Effector memory CD4-positive, alpha-beta T cell (primary cell): ENCODE results near the gene CATSPER1.

Source experiments
- DNase-seq, 3 donors: peaks; one replicate each; pipeline ENCODE4 v3.0.0-alpha.2; 2020
- H3K27ac ChIP-seq: 2 replicates; pipeline ENCODE4 v1.7.0; 2013; ENCODE audit warnings: mild to moderate bottlenecking, low read length, moderate library complexity; ENCODE audit not compliant: insufficient read depth, poor library complexity, severe bottlenecking
- H3K27me3 ChIP-seq: replicated peaks from 2 replicates; pipeline ENCODE4 v1.7.0; 2013; ENCODE audit warnings: mild to moderate bottlenecking, low read length; ENCODE audit not compliant: insufficient read depth, control insufficient read depth, poor library complexity, severe bottlenecking
- H3K36me3 ChIP-seq: 2 replicates; pipeline ENCODE4 v1.7.0; 2013; ENCODE audit warnings: mild to moderate bottlenecking, low read length, moderate library complexity; ENCODE audit not compliant: control insufficient read depth, insufficient read depth
- H3K4me1 ChIP-seq: 2 replicates; pipeline ENCODE4 v1.7.0; 2013; ENCODE audit warnings: low read length, mild to moderate bottlenecking; ENCODE audit not compliant: control insufficient read depth, insufficient read depth, poor library complexity, severe bottlenecking
- H3K4me3 ChIP-seq: 2 replicates; pipeline ENCODE4 v1.7.0; 2013; ENCODE audit warnings: low read length, low read depth, mild to moderate bottlenecking; ENCODE audit not compliant: insufficient read depth, poor library complexity, severe bottlenecking
- H3K9me3 ChIP-seq: 2 replicates; pipeline ENCODE4 v1.7.0; 2013; ENCODE audit warnings: mild to moderate bottlenecking, low read length, moderate library complexity; ENCODE audit not compliant: control insufficient read depth

CATSPER1 gene

GRCh38 chr11:66020618-66021357, 5.5 kb downstream of the CATSPER1 start:
- Histone ChIP-seq H3K27me3 (no peaks in the 10 kb centered on the region), H3K27ac (no peak overlapping the region), H3K4me1 (peaks cover 6% of the 10 kb centered on the region), H3K4me3 (no peak overlapping the region), H3K36me3 (no peaks in the 10 kb centered on the region), H3K9me3 (no peaks in the 10 kb centered on the region)
- DNase-seq: no peak

- no peak overlapping the region for H3K27ac ChIP-seq
Measured at GRCh38 chr11:66020212-66020611, 6.1 kb downstream of the CATSPER1 start.

GRCh38 chr11:66017321-66017720, 9.0 kb downstream of the CATSPER1 start:
- H3K4me3 ChIP-seq: no peak overlapping the region

More at GRCh38 chr11:66020212-66020611, 6.1 kb downstream of the CATSPER1 start:
- no peaks in the 10 kb centered on the region for H3K27me3 ChIP-seq
- H3K4me1 ChIP-seq: peaks cover 6% of the 10 kb centered on the region
- no peaks in the 10 kb centered on the region for H3K9me3 ChIP-seq
- H3K36me3 ChIP-seq: no peaks in the 10 kb centered on the region
- no peak for DNase-seq
- no peak overlapping the region for H3K4me3 ChIP-seq

GRCh38 chr11:66016793-66017177, 9.5 kb downstream of the CATSPER1 start:
- no peaks in the 10 kb centered on the region for H3K9me3 ChIP-seq
- H3K36me3 ChIP-seq: no peaks in the 10 kb centered on the region
- peaks cover 15% of the 10 kb centered on the region for H3K27me3 ChIP-seq
- H3K27ac ChIP-seq: no peak overlapping the region
- no peak for DNase-seq
- H3K4me3 ChIP-seq: no peak overlapping the region
- peaks cover 4% of the 10 kb centered on the region for H3K4me1 ChIP-seq

More at GRCh38 chr11:66017321-66017720, 9.0 kb downstream of the CATSPER1 start:
- H3K27me3 ChIP-seq: peaks cover 10% of the 10 kb centered on the region
- no peaks in the 10 kb centered on the region for H3K36me3 ChIP-seq
- H3K27ac ChIP-seq: no peak overlapping the region
- H3K4me1 ChIP-seq: peaks cover 2% of the 10 kb centered on the region
- H3K9me3 ChIP-seq: no peaks in the 10 kb centered on the region
- no peak for DNase-seq

- Histone ChIP-seq H3K4me1 (peaks cover 6% of the 10 kb centered on the region), H3K36me3 (no peaks in the 10 kb centered on the region), H3K27me3 (peaks cover 21% of the 10 kb centered on the region), H3K27ac (no peak overlapping the region), H3K4me3 (no peak overlapping the region), H3K9me3 (no peaks in the 10 kb centered on the region)
- no peak for DNase-seq
Measured at GRCh38 chr11:66015936-66016792, 10.1 kb downstream of the CATSPER1 start.

GRCh38 chr11:66015454-66015881, 10.8 kb downstream of the CATSPER1 start:
- Histone ChIP-seq H3K27ac (no peak overlapping the region), H3K9me3 (no peaks in the 10 kb centered on the region), H3K36me3 (no peaks in the 10 kb centered on the region), H3K27me3 (peaks cover 22% of the 10 kb centered on the region), H3K4me3 (no peak overlapping the region), H3K4me1 (peaks cover 6% of the 10 kb centered on the region)
- no peak for DNase-seq

- Histone ChIP-seq H3K4me3 (no peak overlapping the region), H3K27me3 (peaks cover 22% of the 10 kb centered on the region), H3K9me3 (no peaks in the 10 kb centered on the region), H3K4me1 (peaks cover 6% of the 10 kb centered on the region), H3K27ac (no peak overlapping the region), H3K36me3 (no peaks in the 10 kb centered on the region)
- no peak for DNase-seq
Measured at GRCh38 chr11:66014804-66015453, 11.3 kb downstream of the CATSPER1 start.

GRCh38 chr11:66013762-66014100, 12.5 kb downstream of the CATSPER1 start:
- H3K27me3 ChIP-seq: peaks cover 22% of the 10 kb centered on the region
- no peak for DNase-seq
- no peak overlapping the region for H3K27ac ChIP-seq
- no peak overlapping the region for H3K4me3 ChIP-seq
- H3K36me3 ChIP-seq: no peaks in the 10 kb centered on the region
- H3K4me1 ChIP-seq: peaks cover 6% of the 10 kb centered on the region
- H3K9me3 ChIP-seq: no peaks in the 10 kb centered on the region

GRCh38 chr11:66012946-66013761, 13.1 kb downstream of the CATSPER1 start:
- H3K4me1 ChIP-seq: peaks cover 6% of the 10 kb centered on the region
- no peaks in the 10 kb centered on the region for H3K9me3 ChIP-seq
- no peak overlapping the region for H3K4me3 ChIP-seq
- peaks cover 22% of the 10 kb centered on the region for H3K27me3 ChIP-seq
- no peaks in the 10 kb centered on the region for H3K36me3 ChIP-seq
- H3K27ac ChIP-seq: no peak overlapping the region
- DNase-seq: no peak
